Measurements from ENCODE around the gene PHKA2. TPM values are rescaled to one million over a fixed set of nuclear protein-coding genes. Genes with fewer than 3 reads are reported as not detected.

The PHKA2 gene
- total RNA-seq, 4 donors from 2014 or later: 17.4 to 30.0 (median 20.2) TPM

DNA sequence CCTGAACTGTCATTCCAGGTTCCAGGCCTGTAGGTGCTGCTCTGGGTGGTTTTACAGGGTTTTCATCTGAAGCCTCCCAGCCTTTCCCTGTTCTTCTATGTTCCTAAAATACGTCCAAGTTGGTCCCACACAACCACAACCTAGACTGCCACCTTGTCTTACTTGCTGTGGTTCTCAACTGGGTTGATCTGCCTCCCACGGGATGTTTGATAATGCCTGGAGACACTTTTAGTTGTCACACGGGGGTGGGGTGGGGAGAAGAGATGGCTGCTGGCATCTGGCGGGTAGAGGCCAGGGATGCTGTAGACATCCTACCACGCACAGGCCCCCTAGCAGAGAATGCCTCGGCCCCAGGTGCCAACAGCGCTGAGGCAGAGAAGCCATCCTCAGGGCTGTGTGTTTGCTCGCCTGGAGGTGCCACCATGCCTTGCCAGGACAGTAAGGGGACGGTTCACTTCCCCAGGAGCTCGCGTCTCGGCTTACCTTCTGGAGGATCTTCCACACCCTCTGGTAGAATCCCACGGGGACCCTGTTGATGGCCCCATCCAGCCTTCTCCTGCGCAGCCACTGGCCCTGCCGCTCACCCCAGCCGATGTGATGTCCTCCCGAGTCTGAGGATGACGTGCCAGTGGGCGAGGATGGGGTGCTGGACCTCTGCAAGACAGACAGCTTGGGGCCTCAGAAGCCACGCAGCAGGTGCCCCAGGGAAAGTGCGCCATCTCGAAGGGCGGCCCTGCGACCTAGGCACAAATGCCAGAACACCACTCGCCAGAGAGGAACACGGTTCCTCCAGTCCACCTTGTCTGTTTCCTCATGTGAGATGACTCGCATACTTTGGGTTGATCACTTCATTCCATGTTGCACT, 87.0 kb downstream of the PHKA2 start:
- no peak for DNase-seq

GRCh38 chrX:18895189-18895951, 88.5 kb downstream of the PHKA2 start:
- Histone ChIP-seq H3K27me3 (no peaks in the 10 kb centered on the region), H3K4me1 (no peaks in the 10 kb centered on the region), H3K9me3 (no peaks in the 10 kb centered on the region), H3K36me3 (no peaks in the 10 kb centered on the region), H3K27ac (no peak overlapping the region), H3K4me3 (replicated peaks in 1 of 3) (no peak overlapping the region)
- DNase-seq: no peak
- intact Hi-C loops (cut with DNase I): loop anchor here (10.0 kb wide), 1 partner anchor 481 kb away; no protein-coding TSS in a partner anchor
- TF ChIP-seq, protein P1, sequence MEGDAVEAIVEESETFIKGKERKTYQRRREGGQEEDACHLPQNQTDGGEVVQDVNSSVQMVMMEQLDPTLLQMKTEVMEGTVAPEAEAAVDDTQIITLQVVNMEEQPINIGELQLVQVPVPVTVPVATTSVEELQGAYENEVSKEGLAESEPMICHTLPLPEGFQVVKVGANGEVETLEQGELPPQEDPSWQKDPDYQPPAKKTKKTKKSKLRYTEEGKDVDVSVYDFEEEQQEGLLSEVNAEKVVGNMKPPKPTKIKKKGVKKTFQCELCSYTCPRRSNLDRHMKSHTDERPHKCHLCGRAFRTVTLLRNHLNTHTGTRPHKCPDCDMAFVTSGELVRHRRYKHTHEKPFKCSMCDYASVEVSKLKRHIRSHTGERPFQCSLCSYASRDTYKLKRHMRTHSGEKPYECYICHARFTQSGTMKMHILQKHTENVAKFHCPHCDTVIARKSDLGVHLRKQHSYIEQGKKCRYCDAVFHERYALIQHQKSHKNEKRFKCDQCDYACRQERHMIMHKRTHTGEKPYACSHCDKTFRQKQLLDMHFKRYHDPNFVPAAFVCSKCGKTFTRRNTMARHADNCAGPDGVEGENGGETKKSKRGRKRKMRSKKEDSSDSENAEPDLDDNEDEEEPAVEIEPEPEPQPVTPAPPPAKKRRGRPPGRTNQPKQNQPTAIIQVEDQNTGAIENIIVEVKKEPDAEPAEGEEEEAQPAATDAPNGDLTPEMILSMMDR (IDR thresholded peaks at IDR 0.05): no peak
- TF ChIP-seq POLR2A (IDR thresholded peaks at IDR 0.05): no peak
- 75 to 82% methylated on average over 10 to 12 of the region's 18 CpGs for WGBS, 2 donors

More for the DNA sequence above, 87.0 kb downstream of the PHKA2 start:
- Histone ChIP-seq H3K9me3 (no peaks in the 10 kb centered on the region), H3K27me3 (no peaks in the 10 kb centered on the region), H3K4me1 (no peaks in the 10 kb centered on the region), H3K36me3 (no peaks in the 10 kb centered on the region), H3K4me3 (replicated peaks in 1 of 3) (no peak overlapping the region), H3K27ac (no peak overlapping the region)
- no peak for TF ChIP-seq POLR2A (IDR thresholded peaks at IDR 0.05)
- TF ChIP-seq, protein P1 (IDR thresholded peaks at IDR 0.05): no peak
- intact Hi-C loops (cut with DNase I): loop anchor here (10.0 kb wide), 1 partner anchor 482 kb away; no protein-coding TSS in a partner anchor
- 92 to 100% methylated on average over 3 to 4 of the region's 27 CpGs for WGBS, 2 donors

DNA sequence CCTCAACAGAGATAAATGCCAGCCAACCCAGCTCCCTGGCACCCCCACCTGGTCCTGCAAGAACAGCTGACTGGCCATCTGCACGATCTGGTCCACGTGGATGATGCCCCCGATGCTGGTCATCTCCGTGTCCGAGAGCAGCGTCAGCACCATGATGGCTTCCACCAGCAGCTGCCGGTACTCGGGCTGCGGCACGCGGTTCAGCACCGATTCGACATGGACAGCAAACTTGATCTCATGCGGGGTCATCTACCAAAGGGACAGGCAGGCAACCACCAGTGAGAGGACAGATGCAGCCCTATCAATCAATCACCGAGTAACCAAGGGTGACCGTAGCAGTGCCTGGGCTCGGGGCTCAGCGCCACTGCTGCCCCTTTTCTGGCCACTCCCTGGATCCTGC, 89.8 kb downstream of the PHKA2 start:
- Histone ChIP-seq H3K4me3 (replicated peaks in 1 of 3) (no peak overlapping the region), H3K36me3 (no peaks in the 10 kb centered on the region), H3K4me1 (peaks cover 0 to 7% of the 10 kb centered on the region in 2 donors), H3K27ac (no peak overlapping the region), H3K27me3 (no peaks in the 10 kb centered on the region), H3K9me3 (no peaks in the 10 kb centered on the region)
- WGBS, 2 donors: 84% methylated on average over 7 of the region's 18 CpGs; no CpG with 5 or more reads in 1 of the 2 donors
- DNase-seq: no peak
- TF ChIP-seq, protein P1 (IDR thresholded peaks at IDR 0.05): no peak
- TF ChIP-seq POLR2A (IDR thresholded peaks at IDR 0.05): no peak
- intact Hi-C loops (cut with DNase I): loop anchor here (10.0 kb wide), 1 partner anchor 479 kb away; no protein-coding TSS in a partner anchor

DNA sequence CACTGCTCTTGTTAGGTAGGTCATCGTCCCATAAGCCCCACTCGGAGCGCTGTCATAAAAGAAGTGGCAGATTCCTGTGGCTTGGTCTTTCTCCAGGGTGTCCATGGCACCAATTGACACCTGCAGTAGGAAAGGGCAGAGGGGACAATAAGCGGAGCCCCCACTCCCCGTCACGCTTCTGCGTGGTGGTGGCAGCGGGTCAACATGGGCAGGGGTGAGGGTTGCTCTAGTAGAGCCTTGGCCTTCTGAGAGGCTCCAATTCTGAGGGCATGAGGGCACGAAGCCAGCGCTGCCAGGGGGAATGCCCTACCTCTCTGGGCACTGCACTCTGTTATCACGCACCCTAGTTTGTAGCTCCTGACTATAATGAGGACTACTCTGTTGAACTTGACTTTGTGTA, 90.4 kb downstream of the PHKA2 start:
- DNase-seq: no peak
- Histone ChIP-seq H3K36me3 (no peaks in the 10 kb centered on the region), H3K27ac (no peak overlapping the region), H3K27me3 (no peaks in the 10 kb centered on the region), H3K4me3 (replicated peaks in 1 of 3) (no peak overlapping the region), H3K4me1 (peaks cover 0 to 7% of the 10 kb centered on the region in 2 donors), H3K9me3 (no peaks in the 10 kb centered on the region)
- no peak for TF ChIP-seq POLR2A (IDR thresholded peaks at IDR 0.05)
- WGBS, 2 donors: 100% methylated on average over 8 to 11 of the region's 11 CpGs
- intact Hi-C loops (cut with DNase I): loop anchor here (10.0 kb wide), 1 partner anchor 479 kb away; no protein-coding TSS in a partner anchor

GRCh38 chrX:18892899-18893298, 91.0 kb downstream of the PHKA2 start:
- WGBS, 2 donors: 86 to 100% methylated on average over 5 to 6 of the region's 6 CpGs
- TF ChIP-seq POLR2A (IDR thresholded peaks at IDR 0.05): no peak
- TF ChIP-seq, protein P1 (IDR thresholded peaks at IDR 0.05): no peak

More at GRCh38 chrX:18892899-18893298, 91.0 kb downstream of the PHKA2 start:
- H3K4me3 ChIP-seq (replicated peaks in 1 of 3): no peak overlapping the region
- H3K27me3 ChIP-seq: no peaks in the 10 kb centered on the region
- H3K27ac ChIP-seq: no peak overlapping the region
- intact Hi-C loops (cut with DNase I): loop anchor here (10.0 kb wide), 1 partner anchor 478 kb away; no protein-coding TSS in a partner anchor
- DNase-seq: no peak
- H3K4me1 ChIP-seq: peaks cover 0 to 7% of the 10 kb centered on the region in 2 donors
- no peaks in the 10 kb centered on the region for H3K9me3 ChIP-seq
- no peaks in the 10 kb centered on the region for H3K36me3 ChIP-seq
